ENCODE measurements around the gene SLC22A7.

The SLC22A7 gene

GRCh38 chr6:43310624-43311023 is 12.6 kb downstream of the SLC22A7 start:
- H3K23ac ChIP-seq (ENCODE audit: low read length), result no peak overlapping the region
- H3K14ac ChIP-seq (ENCODE audit: low read length), result no peak overlapping the region
- H2AK5ac ChIP-seq (ENCODE audit: low read length), result no peak overlapping the region

GRCh38 chr6:43311666-43312065 is 13.6 kb downstream of the SLC22A7 start:
- no peak overlapping the region for H3K9ac ChIP-seq (ENCODE audit: low read length)
- H4K91ac ChIP-seq (ENCODE audit: low read depth, low read length), result no peak overlapping the region
- no peak overlapping the region for H2AK5ac ChIP-seq (ENCODE audit: low read length)
- no peak overlapping the region for H2BK5ac ChIP-seq (ENCODE audit: low read depth, low read length, poor library complexity)
- no peak overlapping the region for H3K4me2 ChIP-seq (ENCODE audit: low read length)
- no peak overlapping the region for H3K27ac ChIP-seq (ENCODE audit: low read depth, low read length)
- H3K23ac ChIP-seq (ENCODE audit: low read length), result no peak overlapping the region
- H3K4me1 ChIP-seq (ENCODE audit: control insufficient read depth in 1 of 2, insufficient read depth in 2 of 2, low read length in 2 of 2), result peaks cover 0 to 4% of the 10 kb centered on the region in 2 experiments
- no peak overlapping the region for H2BK12ac ChIP-seq (ENCODE audit: low read length)
- no peak overlapping the region for H4K12ac ChIP-seq (ENCODE audit: low read depth, low read length)
- no peak overlapping the region for H3K18ac ChIP-seq (ENCODE audit: low read length)
- no peaks in the 10 kb centered on the region for H3K79me1 ChIP-seq (ENCODE audit: low read length)
- no peak overlapping the region for H3K14ac ChIP-seq (ENCODE audit: low read length)
- H3K27me3 ChIP-seq (ENCODE audit: insufficient read depth, low read length), result no peaks in the 10 kb centered on the region
- H3K4ac ChIP-seq (ENCODE audit: low read depth, low read length), result no peak overlapping the region
- H3K4me3 ChIP-seq (ENCODE audit: low read depth, low read length), result no peak overlapping the region
- H3K9me3 ChIP-seq (ENCODE audit: insufficient read depth, low read depth, low read length), result no peaks in the 10 kb centered on the region
- H2AFZ ChIP-seq (ENCODE audit: insufficient read depth, low read length, poor library complexity), result no peak overlapping the region
- no CpG with 5 or more reads among the region's 3 CpGs for WGBS (ENCODE audit: extremely low coverage, insufficient coverage, insufficient read length)
- H4K8ac ChIP-seq (ENCODE audit: low read depth, low read length), result no peak overlapping the region
- H3K36me3 ChIP-seq (ENCODE audit: control insufficient read depth in 1 of 2, insufficient read depth in 2 of 2, low read length in 2 of 2), result no peaks in the 10 kb centered on the region
- no peaks in the 10 kb centered on the region for H3K79me2 ChIP-seq (ENCODE audit: control insufficient read depth, insufficient read depth, low read length, poor library complexity)
- no peak for DNase-seq
- H2BK120ac ChIP-seq (ENCODE audit: insufficient read depth, low read length, poor library complexity), result no peak overlapping the region

More at GRCh38 chr6:43310624-43311023, 12.6 kb downstream of the SLC22A7 start:
- H3K4me1 ChIP-seq (ENCODE audit: control insufficient read depth in 1 of 2, insufficient read depth in 2 of 2, low read length in 2 of 2), result peaks cover 0 to 4% of the 10 kb centered on the region in 2 experiments
- H4K12ac ChIP-seq (ENCODE audit: low read depth, low read length), result no peak overlapping the region
- no peaks in the 10 kb centered on the region for H3K36me3 ChIP-seq (ENCODE audit: control insufficient read depth in 1 of 2, insufficient read depth in 2 of 2, low read length in 2 of 2)
- no peaks in the 10 kb centered on the region for H3K27me3 ChIP-seq (ENCODE audit: insufficient read depth, low read length)
- H4K91ac ChIP-seq (ENCODE audit: low read depth, low read length), result no peak overlapping the region
- no peaks in the 10 kb centered on the region for H3K9me3 ChIP-seq (ENCODE audit: insufficient read depth, low read depth, low read length)
- H3K79me1 ChIP-seq (ENCODE audit: low read length), result no peaks in the 10 kb centered on the region
- H3K79me2 ChIP-seq (ENCODE audit: control insufficient read depth, insufficient read depth, low read length, poor library complexity), result no peaks in the 10 kb centered on the region
- no peak overlapping the region for H3K9ac ChIP-seq (ENCODE audit: low read length)
- no peak overlapping the region for H4K8ac ChIP-seq (ENCODE audit: low read depth, low read length)
- no peak overlapping the region for H2BK120ac ChIP-seq (ENCODE audit: insufficient read depth, low read length, poor library complexity)
- no peak overlapping the region for H3K18ac ChIP-seq (ENCODE audit: low read length)
- H3K4me3 ChIP-seq (ENCODE audit: low read depth, low read length), result no peak overlapping the region
- H3K4me2 ChIP-seq (ENCODE audit: low read length), result no peak overlapping the region
- H2BK12ac ChIP-seq (ENCODE audit: low read length), result no peak overlapping the region
- H2AFZ ChIP-seq (ENCODE audit: insufficient read depth, low read length, poor library complexity), result no peak overlapping the region
- DNase-seq, result no peak
- H2BK5ac ChIP-seq (ENCODE audit: low read depth, low read length, poor library complexity), result no peak overlapping the region
- no peak overlapping the region for H3K27ac ChIP-seq (ENCODE audit: low read depth, low read length)
- H3K4ac ChIP-seq (ENCODE audit: low read depth, low read length), result no peak overlapping the region

GRCh38 chr6:43313813-43314212 is 15.8 kb downstream of the SLC22A7 start:
- Histone ChIP-seq H3K27ac (ENCODE audit: low read depth, low read length) (no peak overlapping the region), H3K9me3 (ENCODE audit: insufficient read depth, low read depth, low read length) (no peaks in the 10 kb centered on the region), H2AK5ac (ENCODE audit: low read length) (no peak overlapping the region), H3K79me2 (ENCODE audit: control insufficient read depth, insufficient read depth, low read length, poor library complexity) (no peaks in the 10 kb centered on the region), H2AFZ (ENCODE audit: insufficient read depth, low read length, poor library complexity) (no peak overlapping the region), H3K79me1 (ENCODE audit: low read length) (no peaks in the 10 kb centered on the region), H2BK12ac (ENCODE audit: low read length) (no peak overlapping the region), H4K12ac (ENCODE audit: low read depth, low read length) (no peak overlapping the region), H3K14ac (ENCODE audit: low read length) (no peak overlapping the region), H3K23ac (ENCODE audit: low read length) (no peak overlapping the region), H2BK120ac (ENCODE audit: insufficient read depth, low read length, poor library complexity) (no peak overlapping the region), H4K91ac (ENCODE audit: low read depth, low read length) (no peak overlapping the region), H3K4ac (ENCODE audit: low read depth, low read length) (no peak overlapping the region), H3K4me3 (ENCODE audit: low read depth, low read length) (no peak overlapping the region), H2BK5ac (ENCODE audit: low read depth, low read length, poor library complexity) (no peak overlapping the region), H3K4me2 (ENCODE audit: low read length) (no peak overlapping the region), H3K9ac (ENCODE audit: low read length) (no peak overlapping the region), H3K4me1 (ENCODE audit: control insufficient read depth in 1 of 2, insufficient read depth in 2 of 2, low read length in 2 of 2) (no peaks in the 10 kb centered on the region), H3K18ac (ENCODE audit: low read length) (no peak overlapping the region), H3K27me3 (ENCODE audit: insufficient read depth, low read length) (no peaks in the 10 kb centered on the region), H4K8ac (ENCODE audit: low read depth, low read length) (no peak overlapping the region), H3K36me3 (ENCODE audit: control insufficient read depth in 1 of 2, insufficient read depth in 2 of 2, low read length in 2 of 2) (no peaks in the 10 kb centered on the region)
- WGBS (ENCODE audit: extremely low coverage, insufficient coverage, insufficient read length), result no CpG with 5 or more reads among the region's 1 CpG
- no peak for DNase-seq

- no CpG with 5 or more reads among the region's 2 CpGs for WGBS (ENCODE audit: extremely low coverage, insufficient coverage, insufficient read length)
These were observed 20.0 kb downstream of the SLC22A7 start for GRCh38 chr6:43318011-43318410.

More at GRCh38 chr6:43318011-43318410, 20.0 kb downstream of the SLC22A7 start:
- Histone ChIP-seq H3K27ac (ENCODE audit: low read depth, low read length) (no peak overlapping the region), H3K9me3 (ENCODE audit: insufficient read depth, low read depth, low read length) (no peaks in the 10 kb centered on the region), H3K79me2 (ENCODE audit: control insufficient read depth, insufficient read depth, low read length, poor library complexity) (no peaks in the 10 kb centered on the region), H2BK5ac (ENCODE audit: low read depth, low read length, poor library complexity) (no peak overlapping the region), H4K91ac (ENCODE audit: low read depth, low read length) (no peak overlapping the region), H3K23ac (ENCODE audit: low read length) (no peak overlapping the region), H2BK12ac (ENCODE audit: low read length) (no peak overlapping the region), H2BK120ac (ENCODE audit: insufficient read depth, low read length, poor library complexity) (no peak overlapping the region), H3K4me3 (ENCODE audit: low read depth, low read length) (no peak overlapping the region), H3K27me3 (ENCODE audit: insufficient read depth, low read length) (no peaks in the 10 kb centered on the region), H3K18ac (ENCODE audit: low read length) (no peak overlapping the region), H3K4me2 (ENCODE audit: low read length) (no peak overlapping the region), H3K14ac (ENCODE audit: low read length) (no peak overlapping the region), H3K4ac (ENCODE audit: low read depth, low read length) (no peak overlapping the region), H2AK5ac (ENCODE audit: low read length) (no peak overlapping the region), H3K9ac (ENCODE audit: low read length) (no peak overlapping the region), H4K8ac (ENCODE audit: low read depth, low read length) (no peak overlapping the region), H3K36me3 (ENCODE audit: control insufficient read depth in 1 of 2, insufficient read depth in 2 of 2, low read length in 2 of 2) (no peaks in the 10 kb centered on the region), H3K79me1 (ENCODE audit: low read length) (no peaks in the 10 kb centered on the region), H4K12ac (ENCODE audit: low read depth, low read length) (no peak overlapping the region), H2AFZ (ENCODE audit: insufficient read depth, low read length, poor library complexity) (no peak overlapping the region), H3K4me1 (ENCODE audit: control insufficient read depth in 1 of 2, insufficient read depth in 2 of 2, low read length in 2 of 2) (no peaks in the 10 kb centered on the region)
- DNase-seq, result no peak

Measured in trophoblast cell (in vitro differentiated cells and primary cell).